Neuron (in vitro differentiated cells): ENCODE results near the gene SUGCT.

Experiments used
- H2AFZ ChIP-seq: one replicate; pipeline ENCODE4 v1.6.1; 2013; ENCODE audit warnings: low read depth, mild to moderate bottlenecking, inconsistent platforms, low read length, moderate library complexity
- H3K27me3 ChIP-seq: one replicate; pipeline ENCODE4 v1.6.1; 2013; ENCODE audit warnings: low read length; ENCODE audit not compliant: insufficient read depth
- H3K36me3 ChIP-seq: one replicate; pipeline ENCODE4 v1.6.1; 2013; ENCODE audit warnings: low read length; ENCODE audit not compliant: insufficient read depth
- H3K4me1 ChIP-seq: one replicate; pipeline ENCODE4 v1.6.1; 2013; ENCODE audit warnings: low read length; ENCODE audit not compliant: insufficient read depth
- H3K4me3 ChIP-seq: 2 replicates; pipeline ENCODE4 v1.5.1; 2013; ENCODE audit warnings: mild to moderate bottlenecking, low read length, moderate library complexity
- H3K9me3 ChIP-seq: one replicate; pipeline ENCODE4 v1.6.1; 2013; ENCODE audit warnings: low read length

SUGCT gene

DNA sequence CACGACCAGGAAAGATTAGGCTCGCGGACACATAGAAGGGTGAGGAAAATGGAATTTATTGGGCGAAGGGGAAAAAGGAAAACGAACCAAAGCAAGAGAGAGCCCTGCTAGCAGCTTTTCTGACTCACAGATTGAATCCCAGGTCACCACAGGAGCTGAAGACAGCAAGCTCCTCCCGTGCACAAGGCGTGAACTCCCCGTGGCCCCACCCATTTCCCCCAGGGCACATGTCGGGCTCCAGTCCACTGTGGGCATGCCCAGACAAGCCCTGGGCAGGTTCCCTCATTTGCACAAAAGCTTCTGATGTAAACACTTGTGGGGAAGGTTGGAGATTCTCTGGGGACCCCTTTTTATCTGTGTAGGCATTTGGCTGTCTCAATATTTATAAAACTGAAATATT, 582.4 kb downstream of the SUGCT start:
- Histone ChIP-seq H3K4me3 (no peak overlapping the region), H2AFZ (no peak overlapping the region), H3K36me3 (no peaks in the 10 kb centered on the region), H3K9me3 (no peaks in the 10 kb centered on the region), H3K4me1 (peaks cover 19% of the 10 kb centered on the region), H3K27me3 (no peaks in the 10 kb centered on the region)

DNA sequence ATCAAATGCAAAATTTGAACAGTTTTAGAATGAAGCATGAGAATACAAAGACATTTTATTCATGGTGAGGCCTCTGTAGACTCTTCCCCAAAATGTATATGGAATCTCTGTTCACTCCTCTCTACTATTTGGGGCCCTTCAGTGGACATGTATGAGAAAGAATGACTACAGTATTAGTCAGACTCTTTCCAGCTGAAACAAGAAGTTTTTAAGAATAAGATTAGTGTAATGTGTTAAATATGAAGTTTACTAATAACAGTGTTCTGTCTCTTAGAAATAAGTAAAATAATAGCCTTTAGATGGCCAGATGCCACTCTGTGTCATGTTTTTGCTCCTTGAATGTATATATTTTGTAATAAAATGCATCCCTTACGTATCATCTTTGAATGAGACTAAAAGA, 585.6 kb downstream of the SUGCT start:
- no peaks in the 10 kb centered on the region for H3K9me3 ChIP-seq
- H3K36me3 ChIP-seq, result no peaks in the 10 kb centered on the region
- H3K4me3 ChIP-seq, result no peak overlapping the region
- no peak overlapping the region for H2AFZ ChIP-seq
- H3K4me1 ChIP-seq, result peaks cover 19% of the 10 kb centered on the region
- H3K27me3 ChIP-seq, result no peaks in the 10 kb centered on the region

DNA sequence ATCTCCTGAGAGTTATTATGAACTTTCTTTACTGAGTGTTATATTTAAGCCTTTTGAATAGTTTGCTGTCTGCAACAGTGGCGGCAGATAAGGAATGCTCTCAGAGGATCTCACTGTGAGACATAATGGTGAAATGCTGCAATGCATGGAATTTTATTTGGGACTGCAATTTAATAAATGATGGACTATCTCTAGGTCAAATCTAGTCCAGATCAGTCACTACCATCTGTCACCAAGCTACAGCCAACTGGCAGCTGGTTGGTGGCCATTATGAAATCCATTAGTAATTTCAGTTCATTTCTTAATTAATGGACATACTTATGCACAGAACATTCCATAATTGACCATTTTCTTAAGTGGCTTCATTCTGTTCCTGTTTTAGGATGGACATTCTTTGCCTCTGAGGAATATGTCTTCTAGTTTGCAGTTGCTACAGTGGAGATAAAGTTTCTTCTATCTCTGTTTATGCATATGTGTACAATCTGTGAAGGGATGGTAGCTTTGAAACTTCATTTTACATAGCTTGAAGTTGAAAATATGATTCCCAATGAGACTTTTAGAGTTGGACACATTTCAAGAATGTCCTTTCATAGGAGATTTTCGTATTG, 586.6 kb downstream of the SUGCT start:
- Histone ChIP-seq H3K4me1 (peaks cover 19% of the 10 kb centered on the region), H3K36me3 (no peaks in the 10 kb centered on the region), H2AFZ (no peak overlapping the region), H3K9me3 (no peaks in the 10 kb centered on the region), H3K27me3 (no peaks in the 10 kb centered on the region), H3K4me3 (no peak overlapping the region)

DNA sequence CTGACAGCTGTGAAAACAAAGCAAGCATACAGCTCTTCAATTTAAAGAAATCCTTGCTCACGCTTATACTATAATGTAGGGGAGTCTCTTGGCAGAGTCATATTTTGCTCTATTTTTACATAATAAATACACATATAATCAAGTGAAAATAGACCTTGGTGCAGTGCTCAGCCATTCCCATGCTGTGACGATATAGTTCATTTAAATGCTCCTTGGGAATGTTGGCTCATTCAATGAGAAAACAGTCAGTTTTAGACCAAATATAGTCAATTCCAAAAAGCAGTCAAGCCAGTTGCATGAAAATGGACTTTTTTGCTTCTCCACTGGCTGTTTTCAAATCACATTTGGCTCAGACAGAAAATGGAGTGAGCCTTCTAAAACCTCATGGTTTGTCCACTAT, 587.4 kb downstream of the SUGCT start:
- Histone ChIP-seq H3K9me3 (no peaks in the 10 kb centered on the region), H2AFZ (no peak overlapping the region), H3K27me3 (no peaks in the 10 kb centered on the region), H3K36me3 (no peaks in the 10 kb centered on the region), H3K4me1 (peaks cover 13% of the 10 kb centered on the region), H3K4me3 (no peak overlapping the region)

DNA sequence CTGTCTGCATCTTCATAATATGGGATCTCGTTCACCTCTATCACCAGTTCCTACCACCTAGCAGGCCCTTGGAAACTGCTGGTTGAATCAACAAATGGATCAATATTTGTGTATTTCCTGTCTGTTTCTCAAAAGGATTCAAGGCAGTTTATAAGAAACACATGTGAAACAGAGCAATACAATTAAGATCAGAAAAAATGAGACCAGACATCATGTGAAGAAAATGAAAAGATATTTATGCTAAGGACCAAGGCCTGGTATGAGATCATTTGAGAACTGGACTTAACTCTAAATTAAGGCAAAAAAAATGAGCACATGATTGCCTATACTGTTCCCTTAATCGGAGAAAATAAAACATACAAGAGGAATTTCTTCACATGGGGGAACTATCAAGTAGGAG, 589.0 kb downstream of the SUGCT start:
- H3K4me3 ChIP-seq, result no peak overlapping the region
- no peaks in the 10 kb centered on the region for H3K27me3 ChIP-seq
- no peaks in the 10 kb centered on the region for H3K36me3 ChIP-seq
- no peak overlapping the region for H2AFZ ChIP-seq
- peaks cover 4% of the 10 kb centered on the region for H3K4me1 ChIP-seq
- H3K9me3 ChIP-seq, result no peaks in the 10 kb centered on the region

DNA sequence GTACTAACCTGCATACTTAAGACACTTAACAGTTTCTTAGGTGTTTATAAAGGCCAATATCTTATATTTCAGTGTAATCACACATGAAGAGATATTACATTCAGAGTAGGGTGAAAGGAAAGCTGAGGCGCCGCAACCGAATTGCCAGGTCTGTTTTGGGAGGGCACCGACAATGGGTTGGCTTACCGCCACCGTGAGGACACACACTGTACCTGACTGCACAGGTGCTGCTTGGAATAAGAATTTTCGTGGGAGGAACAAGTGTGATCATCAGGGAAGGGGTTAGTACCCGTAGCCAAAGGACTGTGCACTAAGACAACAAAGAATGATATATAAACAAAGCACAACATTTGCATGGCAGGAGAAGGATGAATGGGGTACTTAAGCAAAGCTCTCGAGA, 591.8 kb downstream of the SUGCT start:
- no peak overlapping the region for H2AFZ ChIP-seq
- H3K27me3 ChIP-seq, result no peaks in the 10 kb centered on the region
- no peaks in the 10 kb centered on the region for H3K9me3 ChIP-seq
- no peaks in the 10 kb centered on the region for H3K4me1 ChIP-seq
- no peak overlapping the region for H3K4me3 ChIP-seq
- H3K36me3 ChIP-seq, result no peaks in the 10 kb centered on the region

DNA sequence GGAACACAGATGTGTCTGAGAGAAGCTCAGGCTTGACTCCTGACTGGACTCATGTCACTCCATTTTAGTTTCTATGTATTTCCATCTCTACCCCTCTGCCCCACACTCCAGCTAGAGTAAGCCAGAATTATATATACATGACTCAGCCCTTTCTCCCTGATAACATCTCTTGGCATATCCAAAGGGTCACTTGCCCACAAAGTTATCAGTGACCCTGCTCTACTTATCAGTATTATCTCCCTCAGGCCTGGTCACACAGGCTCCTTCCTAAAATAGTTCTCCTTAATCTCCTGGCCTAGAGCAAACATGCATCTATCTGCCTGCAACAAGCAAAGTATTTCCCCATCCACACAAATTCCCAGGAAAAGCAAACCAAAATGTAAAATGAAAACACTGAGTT, 598.3 kb downstream of the SUGCT start:
- Histone ChIP-seq H3K4me3 (no peak overlapping the region), H3K27me3 (no peaks in the 10 kb centered on the region), H3K4me1 (no peaks in the 10 kb centered on the region), H3K9me3 (peaks cover 2% of the 10 kb centered on the region), H3K36me3 (no peaks in the 10 kb centered on the region), H2AFZ (no peak overlapping the region)

DNA sequence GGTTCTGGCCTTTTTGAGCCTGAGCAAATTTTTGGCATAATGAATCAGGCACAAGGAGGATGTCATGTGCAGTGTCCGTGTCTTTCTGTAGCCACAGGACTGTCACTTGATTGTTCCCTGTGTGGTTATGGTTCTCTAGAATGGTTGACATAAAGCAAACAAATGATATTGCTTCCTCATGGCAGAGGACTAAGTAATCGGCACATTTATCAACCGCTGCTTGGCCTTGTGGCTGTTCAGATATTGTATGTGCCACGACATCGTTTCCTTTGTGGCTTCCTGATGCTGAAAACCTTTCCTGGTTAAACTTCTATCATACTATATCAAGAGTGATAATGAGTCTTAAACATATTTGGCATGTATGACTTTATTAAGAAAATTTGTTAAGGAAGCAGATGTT, 598.8 kb downstream of the SUGCT start:
- H3K27me3 ChIP-seq, result no peaks in the 10 kb centered on the region
- no peak overlapping the region for H2AFZ ChIP-seq
- H3K4me1 ChIP-seq, result no peaks in the 10 kb centered on the region
- H3K4me3 ChIP-seq, result no peak overlapping the region
- H3K36me3 ChIP-seq, result no peaks in the 10 kb centered on the region
- peaks cover 2% of the 10 kb centered on the region for H3K9me3 ChIP-seq

DNA sequence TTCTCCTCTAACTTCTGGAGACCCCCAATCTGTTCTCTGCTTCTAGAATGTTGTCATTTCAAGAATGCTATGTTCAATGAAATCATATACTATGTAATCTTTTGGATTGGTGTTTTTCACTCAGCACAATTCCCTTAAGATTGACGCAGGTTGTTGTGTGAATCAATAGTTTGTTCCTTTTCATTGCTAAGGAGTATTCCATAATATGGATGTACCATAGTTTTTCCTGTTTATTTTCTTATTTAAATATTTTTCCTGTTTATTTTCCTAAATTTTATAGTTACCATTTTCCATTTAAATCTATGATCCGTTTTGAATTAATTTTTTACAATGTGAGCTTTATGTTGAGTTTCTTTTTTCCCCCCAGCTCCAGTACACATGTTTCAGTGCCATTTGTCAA, 604.5 kb downstream of the SUGCT start:
- Histone ChIP-seq H3K27me3 (no peaks in the 10 kb centered on the region), H2AFZ (no peak overlapping the region), H3K9me3 (no peaks in the 10 kb centered on the region), H3K4me1 (no peaks in the 10 kb centered on the region), H3K4me3 (no peak overlapping the region), H3K36me3 (no peaks in the 10 kb centered on the region)

DNA sequence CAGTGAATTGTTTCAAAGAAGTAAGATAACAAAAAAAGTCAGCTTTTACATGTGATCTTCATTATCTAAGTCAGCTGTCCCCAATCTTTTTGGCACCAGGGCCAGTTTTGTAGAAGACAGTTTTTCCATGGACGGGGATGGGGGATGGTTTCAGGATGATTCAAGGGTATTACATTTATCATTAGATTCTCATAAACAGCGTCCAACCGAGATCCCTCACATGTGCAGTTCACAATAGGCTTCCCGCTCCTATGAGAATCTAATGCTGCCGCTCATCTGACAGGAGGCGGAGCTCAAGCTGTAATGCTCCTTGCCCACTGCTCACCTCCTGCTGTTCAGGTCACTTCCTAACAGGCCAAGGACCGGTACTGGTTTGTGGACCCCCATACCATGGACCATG, 607.5 kb downstream of the SUGCT start:
- Histone ChIP-seq H3K27me3 (no peaks in the 10 kb centered on the region), H3K36me3 (no peaks in the 10 kb centered on the region), H3K4me3 (no peak overlapping the region), H3K9me3 (no peaks in the 10 kb centered on the region), H3K4me1 (peaks cover 19% of the 10 kb centered on the region), H2AFZ (no peak overlapping the region)

DNA sequence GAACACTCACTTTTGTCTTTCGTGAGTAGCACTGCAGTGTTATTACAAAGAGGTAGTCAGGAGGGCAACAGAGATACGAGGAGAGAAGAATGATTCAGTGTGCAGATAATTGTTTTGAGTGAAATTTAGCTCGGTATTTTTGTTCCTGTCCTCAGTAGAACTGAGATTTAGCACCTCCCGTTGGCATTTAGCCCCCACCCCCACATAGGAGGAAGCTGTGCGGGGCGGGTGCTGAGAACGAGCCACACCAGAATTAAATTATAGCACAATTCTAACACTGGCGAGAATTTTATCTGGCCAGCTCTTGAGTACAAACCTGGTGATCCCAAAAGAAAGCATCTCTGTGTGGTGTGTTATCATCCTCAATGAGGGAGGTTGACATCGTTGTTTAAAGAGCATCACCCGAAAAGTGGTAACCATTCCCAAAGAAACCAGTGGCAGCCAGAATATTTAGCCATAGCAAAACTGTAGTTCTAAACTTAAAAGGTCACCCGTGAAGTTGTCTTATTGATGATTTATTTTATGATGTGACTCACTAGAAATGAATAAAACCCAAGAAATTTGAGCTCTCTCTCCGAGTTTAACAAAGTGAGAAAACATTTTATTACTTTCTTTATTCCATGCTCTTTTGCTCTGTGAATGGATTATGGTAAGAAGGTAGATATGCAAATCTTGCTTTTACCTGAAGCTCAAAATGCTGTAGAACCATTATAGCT, 612.2 kb downstream of the SUGCT start:
- Histone ChIP-seq H3K27me3 (no peaks in the 10 kb centered on the region), H2AFZ (no peak overlapping the region), H3K36me3 (no peaks in the 10 kb centered on the region), H3K4me3 (no peak overlapping the region), H3K4me1 (peaks cover 19% of the 10 kb centered on the region), H3K9me3 (no peaks in the 10 kb centered on the region)

DNA sequence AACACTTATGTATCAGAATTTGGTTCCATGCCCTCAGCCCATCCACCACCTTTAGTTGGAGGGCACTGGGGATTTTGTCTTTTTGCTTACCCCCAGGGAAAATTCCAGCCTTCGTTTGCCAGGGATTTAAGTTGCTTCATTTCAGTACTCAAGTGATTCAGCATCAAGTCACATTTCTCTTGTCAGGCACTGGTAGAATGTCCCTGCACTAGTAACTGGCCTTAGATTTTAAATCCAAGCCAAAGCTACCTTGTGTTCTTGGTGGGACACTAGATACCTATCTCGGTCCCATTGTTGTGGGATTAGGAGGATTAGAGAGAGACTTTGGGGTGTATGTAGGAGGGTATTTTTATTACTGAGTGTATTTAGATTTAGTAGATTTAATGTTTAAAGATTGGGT, 613.1 kb downstream of the SUGCT start:
- Histone ChIP-seq H2AFZ (no peak overlapping the region), H3K36me3 (no peaks in the 10 kb centered on the region)

DNA sequence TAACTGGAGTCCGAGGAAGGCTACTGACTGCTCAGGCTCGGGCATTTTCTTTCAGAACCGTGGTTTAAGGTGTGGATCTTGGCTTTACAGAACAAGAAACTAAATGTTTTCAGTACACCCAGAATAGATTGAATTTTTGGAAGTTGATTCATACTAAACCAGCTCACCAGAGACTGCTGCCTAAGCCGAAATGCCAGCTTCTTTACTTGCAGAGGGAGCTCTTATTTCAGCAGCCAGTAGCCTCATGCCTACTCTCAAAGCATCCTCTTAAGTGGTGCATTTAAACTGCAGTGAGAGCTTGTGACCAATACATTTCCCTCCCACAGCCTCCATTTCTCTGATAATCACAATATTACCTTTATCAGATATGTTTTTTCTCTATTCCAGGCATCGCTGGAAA, 615.1 kb downstream of the SUGCT start:
- Histone ChIP-seq H3K4me3 (no peak overlapping the region), H3K27me3 (no peaks in the 10 kb centered on the region), H3K9me3 (no peaks in the 10 kb centered on the region), H2AFZ (no peak overlapping the region), H3K4me1 (peaks cover 15% of the 10 kb centered on the region), H3K36me3 (no peaks in the 10 kb centered on the region)

More for the DNA sequence above, 613.1 kb downstream of the SUGCT start:
- Histone ChIP-seq H3K27me3 (no peaks in the 10 kb centered on the region), H3K9me3 (no peaks in the 10 kb centered on the region), H3K4me3 (no peak overlapping the region), H3K4me1 (peaks cover 19% of the 10 kb centered on the region)

DNA sequence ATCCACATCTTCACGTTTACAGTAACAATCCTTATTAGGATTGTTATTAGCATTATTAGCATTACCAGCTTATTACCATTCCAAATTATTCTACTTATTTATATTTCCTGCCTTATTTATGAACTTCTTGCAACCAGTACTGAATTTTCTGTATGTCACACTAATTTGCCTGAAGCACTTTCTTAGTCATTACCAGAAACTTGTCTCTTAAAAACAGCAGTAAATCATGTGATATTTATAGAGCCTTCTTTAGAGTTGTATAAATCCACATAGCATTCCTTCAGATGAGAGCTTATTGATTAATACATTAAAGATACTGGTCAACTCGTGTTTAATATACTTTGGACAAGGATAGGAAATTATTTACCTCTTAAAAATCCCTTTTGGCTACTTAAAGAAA, 618.6 kb downstream of the SUGCT start:
- Histone ChIP-seq H3K4me1 (peaks cover 2% of the 10 kb centered on the region), H3K4me3 (no peak overlapping the region), H3K9me3 (no peaks in the 10 kb centered on the region), H3K27me3 (no peaks in the 10 kb centered on the region), H2AFZ (no peak overlapping the region), H3K36me3 (no peaks in the 10 kb centered on the region)
